BE2C (cell line): Measurements from ENCODE around the gene TNFRSF13B.
A peak's percentile ranks its signal among the peaks of the same experiment; 100 is the strongest.

Experiments used
- DNase-seq: peaks from one replicate; pipeline ENCODE4 v3.0.0-alpha.2; 2020
- H3K27me3 ChIP-seq: fragments of 250-450 bp; sonication (Bioruptor Pico); 2 replicates; pipeline ENCODE4 v1.5.1; 2020; ENCODE audit warnings: mild to moderate bottlenecking
- H3K36me3 ChIP-seq: fragments of 250-450 bp; sonication (Bioruptor Pico); 2 replicates; pipeline ENCODE4 v1.5.1; 2020; ENCODE audit warnings: mild to moderate bottlenecking
- H3K4me1 ChIP-seq: fragments of 250-450 bp; sonication (Bioruptor Pico); 2 replicates; pipeline ENCODE4 v1.5.1; 2020
- H3K4me3 ChIP-seq: 2 replicates; pipeline ENCODE4 v1.5.1; 2011; ENCODE audit warnings: low read depth, low read length
- H3K9me3 ChIP-seq: fragments of 250-450 bp; sonication (Bioruptor Pico); 2 replicates; pipeline ENCODE4 v1.5.1; 2020
- TF ChIP-seq, protein P1 (sequence below): IDR thresholded peaks from 2 replicates; pipeline ENCODE4 v1.5.1; 2012; ENCODE audit warnings: mild to moderate bottlenecking, low read depth, low read length

The TNFRSF13B gene

GRCh38 chr17:16916557-16916920 lies 55.4 kb downstream of the TNFRSF13B start:
- no peaks in the 10 kb centered on the region for H3K4me1 ChIP-seq
- no peaks in the 10 kb centered on the region for H3K27me3 ChIP-seq
- no peak for DNase-seq
- TF ChIP-seq, protein P1, sequence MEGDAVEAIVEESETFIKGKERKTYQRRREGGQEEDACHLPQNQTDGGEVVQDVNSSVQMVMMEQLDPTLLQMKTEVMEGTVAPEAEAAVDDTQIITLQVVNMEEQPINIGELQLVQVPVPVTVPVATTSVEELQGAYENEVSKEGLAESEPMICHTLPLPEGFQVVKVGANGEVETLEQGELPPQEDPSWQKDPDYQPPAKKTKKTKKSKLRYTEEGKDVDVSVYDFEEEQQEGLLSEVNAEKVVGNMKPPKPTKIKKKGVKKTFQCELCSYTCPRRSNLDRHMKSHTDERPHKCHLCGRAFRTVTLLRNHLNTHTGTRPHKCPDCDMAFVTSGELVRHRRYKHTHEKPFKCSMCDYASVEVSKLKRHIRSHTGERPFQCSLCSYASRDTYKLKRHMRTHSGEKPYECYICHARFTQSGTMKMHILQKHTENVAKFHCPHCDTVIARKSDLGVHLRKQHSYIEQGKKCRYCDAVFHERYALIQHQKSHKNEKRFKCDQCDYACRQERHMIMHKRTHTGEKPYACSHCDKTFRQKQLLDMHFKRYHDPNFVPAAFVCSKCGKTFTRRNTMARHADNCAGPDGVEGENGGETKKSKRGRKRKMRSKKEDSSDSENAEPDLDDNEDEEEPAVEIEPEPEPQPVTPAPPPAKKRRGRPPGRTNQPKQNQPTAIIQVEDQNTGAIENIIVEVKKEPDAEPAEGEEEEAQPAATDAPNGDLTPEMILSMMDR, result no peak
- no peaks in the 10 kb centered on the region for H3K9me3 ChIP-seq
- no peak overlapping the region for H3K4me3 ChIP-seq
- H3K36me3 ChIP-seq, result no peaks in the 10 kb centered on the region

DNA sequence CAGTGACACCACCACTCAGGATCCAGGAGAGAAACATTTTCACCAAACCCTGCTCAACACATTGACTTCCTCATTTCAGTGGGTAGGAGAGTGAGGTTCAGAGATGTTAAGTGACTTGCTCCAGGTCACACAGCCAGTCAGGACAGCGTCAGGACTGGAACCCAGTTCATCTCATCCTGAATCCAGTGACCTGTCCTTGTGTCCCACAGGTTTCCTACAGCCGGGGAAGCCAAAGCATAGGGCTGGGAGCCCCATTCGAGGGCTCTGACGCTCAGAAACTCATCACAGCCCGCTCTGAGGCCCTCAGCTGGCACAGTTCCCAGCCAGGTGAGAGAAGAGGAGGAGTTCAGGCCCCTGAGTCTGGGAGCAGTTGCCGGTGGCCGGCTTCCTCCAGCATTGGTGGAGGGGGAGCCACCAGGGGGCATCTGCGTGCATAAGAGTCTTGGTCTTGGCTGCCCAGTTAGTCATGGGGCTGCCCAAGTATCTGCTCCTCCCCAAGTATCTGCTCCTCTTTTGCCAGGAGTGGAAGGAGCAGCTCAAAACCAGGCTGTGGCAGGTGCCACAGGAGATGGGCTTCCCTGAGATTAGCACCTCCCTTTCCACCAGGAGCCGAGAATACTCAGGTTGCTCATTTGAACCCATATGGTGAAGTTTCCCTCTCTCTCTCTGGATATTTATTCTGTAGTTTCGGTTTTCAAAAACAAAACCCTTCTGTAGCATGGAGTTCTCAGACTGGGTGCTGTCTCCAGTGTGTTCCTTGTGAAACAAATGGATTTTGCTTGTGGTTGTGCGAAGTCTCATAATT lies 56.0 kb downstream of the TNFRSF13B start:
- H3K9me3 ChIP-seq, result no peaks in the 10 kb centered on the region
- H3K36me3 ChIP-seq, result no peaks in the 10 kb centered on the region
- peak; percentile 60 for DNase-seq
- TF ChIP-seq, protein P1, result peak; percentile 53
- no peak overlapping the region for H3K4me3 ChIP-seq
- H3K27me3 ChIP-seq, result no peaks in the 10 kb centered on the region
- no peaks in the 10 kb centered on the region for H3K4me1 ChIP-seq

- no peaks in the 10 kb centered on the region for H3K36me3 ChIP-seq
- no peak overlapping the region for H3K4me3 ChIP-seq
- no peaks in the 10 kb centered on the region for H3K9me3 ChIP-seq
- TF ChIP-seq, protein P1, result no peak
- no peak for DNase-seq
- no peaks in the 10 kb centered on the region for H3K27me3 ChIP-seq
- H3K4me1 ChIP-seq, result no peaks in the 10 kb centered on the region
These were observed 58.5 kb downstream of the TNFRSF13B start for GRCh38 chr17:16913463-16913862.

DNA sequence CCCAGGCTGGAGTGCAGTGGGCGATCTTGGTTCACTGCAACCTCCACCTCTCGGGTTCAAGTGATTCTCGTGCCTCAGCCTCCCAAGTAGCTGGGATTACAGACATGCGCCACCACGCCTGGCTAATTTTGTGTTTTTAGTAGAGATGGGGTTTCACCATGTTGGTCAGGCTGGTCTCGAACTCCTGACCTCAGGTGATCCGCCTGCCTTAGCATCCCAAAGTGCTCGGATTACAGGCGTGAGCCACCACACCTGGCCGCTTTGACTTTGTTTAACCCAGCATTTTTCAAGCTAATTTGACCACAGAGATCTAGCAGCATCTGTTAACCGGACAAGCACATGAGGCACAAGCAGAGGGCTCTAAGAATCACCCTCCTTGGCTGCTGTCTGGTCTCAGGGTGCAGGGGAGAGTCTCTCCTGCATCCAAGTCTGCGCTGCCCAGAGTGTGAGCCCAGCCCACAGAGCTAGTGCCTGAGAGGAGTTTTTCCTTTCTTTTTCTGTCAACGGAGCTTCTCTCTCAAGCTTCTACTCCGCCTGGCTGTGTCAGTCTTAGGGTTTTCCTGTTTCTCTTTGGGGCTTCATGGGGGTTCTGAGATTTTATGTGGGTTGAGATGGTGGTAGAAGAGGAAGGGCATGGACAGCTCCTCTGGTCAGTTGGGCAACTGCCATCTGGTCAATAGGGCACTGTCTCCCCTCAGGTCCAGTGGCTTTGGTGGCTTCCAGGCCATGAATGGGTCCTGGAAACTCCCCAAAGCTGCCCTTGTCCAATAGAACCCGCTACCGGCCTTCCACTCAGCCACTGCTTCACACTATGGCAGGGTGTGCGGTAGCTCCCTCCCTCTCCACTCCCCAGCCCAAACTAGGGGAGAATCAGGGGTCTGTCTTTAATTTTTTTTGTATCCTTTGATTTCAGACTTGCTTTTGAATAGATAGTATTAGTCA lies 59.6 kb downstream of the TNFRSF13B start:
- Histone ChIP-seq H3K36me3 (no peaks in the 10 kb centered on the region), H3K4me1 (no peaks in the 10 kb centered on the region), H3K27me3 (no peaks in the 10 kb centered on the region), H3K9me3 (no peaks in the 10 kb centered on the region), H3K4me3 (no peak overlapping the region)
- TF ChIP-seq, protein P1, result no peak
- no peak for DNase-seq

DNA sequence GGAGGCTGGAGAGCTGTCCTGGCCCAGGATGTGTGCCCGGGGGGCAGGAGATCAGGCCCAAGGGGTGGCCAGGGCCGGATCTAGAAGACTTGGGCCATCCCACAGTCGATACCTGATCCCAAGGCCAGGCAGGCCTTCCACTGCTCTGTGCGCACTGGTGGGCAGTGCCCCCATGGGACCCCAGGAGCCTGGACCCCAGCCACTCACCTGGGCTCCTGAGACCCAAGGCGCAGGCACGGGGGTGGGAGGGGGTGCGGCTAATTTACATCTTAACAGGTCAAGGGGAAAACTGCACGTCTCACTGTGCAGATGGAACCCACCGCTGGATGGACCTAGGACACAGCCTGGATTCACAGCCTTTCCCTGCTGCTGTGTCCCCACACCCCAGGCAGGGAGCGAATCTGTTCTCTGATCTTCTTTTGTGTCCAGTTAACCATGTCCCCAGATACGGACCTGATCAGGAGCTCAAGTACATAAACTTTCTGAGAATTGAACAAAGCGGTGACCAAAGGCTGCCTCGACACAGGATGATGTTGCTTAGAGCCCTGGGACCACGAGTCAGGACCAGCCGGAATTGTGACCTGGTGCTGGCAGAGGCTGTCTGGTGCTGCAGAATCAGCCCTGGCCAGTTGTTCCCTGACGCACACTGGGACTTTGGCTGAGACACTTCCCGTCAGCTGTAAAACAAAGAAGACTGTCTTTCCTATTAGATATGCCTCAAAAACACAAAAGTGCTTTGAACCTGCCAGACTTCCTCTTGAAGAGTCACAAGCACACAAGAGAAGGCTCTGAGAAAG lies 60.6 kb downstream of the TNFRSF13B start:
- Histone ChIP-seq H3K4me3 (no peak overlapping the region), H3K9me3 (no peaks in the 10 kb centered on the region), H3K36me3 (no peaks in the 10 kb centered on the region), H3K27me3 (no peaks in the 10 kb centered on the region), H3K4me1 (no peaks in the 10 kb centered on the region)
- TF ChIP-seq, protein P1, result no peak
- no peak for DNase-seq
